Adrenal gland (tissue), 12 donors: Measurements from ENCODE around the gene CDK17. TPM values are rescaled to one million over a fixed set of nuclear protein-coding genes. Genes with fewer than 3 reads are reported as not detected.

Experiments
- DNase-seq, 7 donors: peaks; one replicate each; pipeline ENCODE4 v3.0.0-alpha.2; 2019 to 2020
- H3K27ac ChIP-seq, 5 donors: fragments of 200-600 bp; sonication (generic) in 4 of 5; 1 replicate in 3 of 5; 2 replicates in 2 of 5; pipeline versions ENCODE4 v1.5.1 to v1.8.0; 2016 to 2020; ENCODE audit warnings: mild to moderate bottlenecking in 1 of 5
- H3K27me3 ChIP-seq: fragments of 200-600 bp; 2 replicates; pipeline ENCODE4 v1.8.0; 2021
- H3K36me3 ChIP-seq, 2 donors: fragments of 200-600 bp; replicated peaks in 1 of 2; 1 replicate in 1 of 2; 2 replicates in 1 of 2; pipeline versions ENCODE4 v1.5.1 to v1.8.0; 2018 to 2022
- H3K4me1 ChIP-seq, 2 donors: fragments of 200-600 bp; replicated peaks in 1 of 2; 1 replicate in 1 of 2; 2 replicates in 1 of 2; pipeline versions ENCODE4 v1.5.1 to v1.8.0; 2018 to 2021
- H3K4me3 ChIP-seq, 4 donors: fragments of 200-600 bp; sonication (generic) in 3 of 4; one replicate each; pipeline ENCODE4 v1.5.1; 2016 to 2018
- H3K9me3 ChIP-seq, 3 donors: fragments of 200-600 bp; sonication (generic) in 1 of 3; replicated peaks in 1 of 3; 1 replicate in 2 of 3; 2 replicates in 1 of 3; pipeline versions ENCODE4 v1.5.1 to v1.8.0; 2016 to 2021
- CTCF ChIP-seq, 6 experiments: fragments of 450-650 bp in 4 of 6; fragments of 200-600 bp in 2 of 6; sonication (generic) in 1 of 6; IDR thresholded peaks; 1 replicate in 5 of 6; 2 replicates in 1 of 6; pipeline versions ENCODE4 v1.5.1 to v1.8.0; 2016 to 2021; ENCODE audit warnings: antibody characterized with exemption in 6 of 6, mild to moderate bottlenecking in 2 of 6, moderate library complexity in 1 of 6
- POLR2A ChIP-seq, 2 donors: fragments of 450-650 bp; IDR thresholded peaks; one replicate each; pipeline ENCODE4 v1.6.1; 2017; ENCODE audit warnings: antibody characterized with exemption in 2 of 2, mild to moderate bottlenecking in 2 of 2, moderate library complexity in 1 of 2
- WGBS, 4 donors: extraction: QIAGEN DNeasy Blood & Tissue Kit in 2 of 4; methylation state at CpG; one replicate each; pipeline versions ENCODE4 v1.1.5 to v1.1.7; 2013 to 2017; 5-methylcytosine and 5-hydroxymethylcytosine counted together
- intact Hi-C, 2 donors: fragments of 100-400 bp; cut with DNase I; formaldehyde crosslinking; loops; one replicate each; pipeline versions ENCODE4 v1.14.1 to v1.15.0; 2022 to 2023
- polyA plus RNA-seq, 3 donors: library from polyadenylated mRNA; stranded (reverse); fragments of 200-250 nt in 2 of 3; fragments of 350-450 nt in 1 of 3; fragmentation: Illumina TruSeq in 1 of 3; extraction: RNeasy Lipid Tissue Mini Kit (QIAGEN cat#74804) in 1 of 3; gene quantifications; one replicate each; pipeline ENCODE4 v1.2.3, GENCODE V29; 2013 to 2014
- total RNA-seq, 9 donors: library from RNA; depleted of rRNA in 4 of 9; stranded (reverse); fragments of >200 nt in 4 of 9; fragments of 120-200 nt in 1 of 9; fragmentation: NEBNext Ultra II Directional in 1 of 9; extraction: Animal tissue kit (Norgen Biotek cat#: 25700) in 1 of 9; gene quantifications; one replicate each; pipeline versions ENCODE4 v1.1.0 to v1.2.4, GENCODE V29; 2013 to 2023
- donor health status: healthy with polysubstance abuse.
- donor health status: Bipolar disorder and iron deficiency.
- donor health status: DM: yes; HTN: yes; CAD: no.
- donor health status: DM: no; HTN: no; CAD: no.
- donor health status: DM: no; HTN: no; CAD: no.
- donor health status: DM: yes; HTN: yes; CAD: no.

The CDK17 gene
- total and polyA plus RNA-seq, 12 donors, result 8.0 to 52.6 (median 21.1) TPM

GRCh38 chr12:96360550-96360949 is 39.7 kb downstream of the CDK17 start:
- DNase-seq, result no peak
- no peaks in the 10 kb centered on the region for H3K36me3 ChIP-seq
- H3K27ac ChIP-seq, result no peak overlapping the region
- peaks cover under 1 to 25% of the 10 kb centered on the region in 2 donors for H3K4me1 ChIP-seq
- no peaks in the 10 kb centered on the region for H3K27me3 ChIP-seq
- WGBS, 4 donors, result 77 to 90% (median 81%) methylated on average over 1 of the region's 1 CpG
- H3K9me3 ChIP-seq, result no peaks in the 10 kb centered on the region
- TF ChIP-seq CTCF (IDR thresholded peaks at IDR 0.05), result no peak
- TF ChIP-seq POLR2A (IDR thresholded peaks at IDR 0.05), result no peak
- H3K4me3 ChIP-seq, result no peak overlapping the region
- intact Hi-C loops, result no loop called here

- no peaks in the 10 kb centered on the region for H3K36me3 ChIP-seq
- H3K27me3 ChIP-seq, result no peaks in the 10 kb centered on the region
- H3K4me3 ChIP-seq, result no peak overlapping the region
- intact Hi-C loops, result no loop called here
- no peak for DNase-seq
- H3K27ac ChIP-seq, result no peak overlapping the region
- no peak for TF ChIP-seq CTCF (IDR thresholded peaks at IDR 0.05)
- TF ChIP-seq POLR2A (IDR thresholded peaks at IDR 0.05), result no peak
- H3K4me1 ChIP-seq, result peaks cover 0 to 21% of the 10 kb centered on the region in 2 donors
- no peaks in the 10 kb centered on the region for H3K9me3 ChIP-seq
Observed at GRCh38 chr12:96359328-96359727, 40.9 kb downstream of the CDK17 start.

DNA sequence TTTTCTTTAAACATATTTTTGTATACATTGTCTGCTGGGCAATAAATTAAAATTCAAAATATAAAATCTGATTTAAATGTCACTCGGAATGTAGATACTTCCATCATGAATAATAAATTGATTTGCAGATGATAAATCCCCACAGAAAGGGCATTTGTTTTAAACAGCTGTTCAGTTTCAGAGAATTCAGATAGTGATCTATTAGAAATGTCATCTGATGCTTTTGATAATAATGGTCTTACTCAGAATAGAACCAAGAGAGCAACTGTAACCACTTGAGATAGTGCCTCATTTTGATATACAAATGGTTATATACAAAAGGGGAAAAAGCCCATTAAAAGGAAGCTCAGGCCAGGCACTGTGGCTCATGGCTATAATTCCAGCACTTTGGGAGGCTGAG is 43.4 kb downstream of the CDK17 start:
- Histone ChIP-seq H3K36me3 (no peaks in the 10 kb centered on the region), H3K4me1 (peaks cover 7 to 39% of the 10 kb centered on the region in 2 donors), H3K27ac (no peak overlapping the region), H3K4me3 (no peak overlapping the region), H3K9me3 (no peaks in the 10 kb centered on the region), H3K27me3 (no peaks in the 10 kb centered on the region)
- intact Hi-C loops, result no loop called here
- DNase-seq, result no peak
- 77 to 84% (median 82%) methylated on average over 1 of the region's 1 CpG for WGBS, 4 donors
- TF ChIP-seq CTCF (IDR thresholded peaks at IDR 0.05) (no peak), POLR2A (IDR thresholded peaks at IDR 0.05) (no peak)

- 88 to 91% (median 89%) methylated on average over 8 of the region's 8 CpGs for WGBS, 4 donors
- no peaks in the 10 kb centered on the region for H3K27me3 ChIP-seq
- no peak for DNase-seq
- H3K4me1 ChIP-seq, result peaks cover 7 to 31% of the 10 kb centered on the region in 2 donors
- no peak overlapping the region for H3K4me3 ChIP-seq
- intact Hi-C loops, result no loop called here
- TF ChIP-seq POLR2A (IDR thresholded peaks at IDR 0.05) (no peak), CTCF (IDR thresholded peaks at IDR 0.05) (no peak)
- H3K36me3 ChIP-seq, result no peaks in the 10 kb centered on the region
- H3K9me3 ChIP-seq, result no peaks in the 10 kb centered on the region
- H3K27ac ChIP-seq, result no peak overlapping the region
Observed at GRCh38 chr12:96354844-96355534, 45.2 kb downstream of the CDK17 start.
